Astrocyte (in vitro differentiated cells and primary cell): ENCODE data around the gene CHST13. TPM values are rescaled to one million over a fixed set of nuclear protein-coding genes. Genes with fewer than 3 reads are reported as not detected.

Experiments
- DNase-seq: peaks from one replicate; pipeline ENCODE4 v3.0.0-alpha.2; 2010; ENCODE audit warnings: low read depth
- FAIRE-seq: peaks from 2 replicates; lab custom pipeline; 2011; peaks lifted over from hg19 to GRCh38; lab: Jason Lieb, UNC
- H2AFZ ChIP-seq: 2 replicates; pipeline ENCODE4 v1.6.0; 2012; ENCODE audit warnings: low read depth, low read length, inconsistent platforms
- H3K27ac ChIP-seq: 2 replicates; pipeline ENCODE4 v1.5.1; 2011; ENCODE audit warnings: low read depth, low read length, inconsistent platforms
- H3K27me3 ChIP-seq: 2 replicates; pipeline ENCODE4 v1.6.0; 2011; ENCODE audit warnings: low read length, inconsistent platforms; ENCODE audit not compliant: insufficient read depth
- H3K36me3 ChIP-seq: 2 replicates; pipeline ENCODE4 v1.5.1; 2011; ENCODE audit warnings: low read length, inconsistent platforms; ENCODE audit not compliant: insufficient read depth
- H3K4me1 ChIP-seq: 2 replicates; pipeline ENCODE4 v1.5.1; 2011; ENCODE audit warnings: low read length, inconsistent platforms; ENCODE audit not compliant: insufficient read depth
- H3K4me2 ChIP-seq: 2 replicates; pipeline ENCODE4 v1.6.0; 2012; ENCODE audit warnings: low read length, inconsistent platforms
- H3K4me3 ChIP-seq: 2 replicates; pipeline ENCODE4 v1.5.1; 2011; ENCODE audit warnings: low read depth, mild to moderate bottlenecking, low read length, inconsistent platforms; ENCODE audit not compliant: insufficient read depth
- H3K79me2 ChIP-seq: 2 replicates; pipeline ENCODE4 v1.6.0; 2012; ENCODE audit warnings: mild to moderate bottlenecking, low read length, inconsistent platforms; ENCODE audit not compliant: insufficient read depth
- H3K9ac ChIP-seq: 2 replicates; pipeline ENCODE4 v1.6.0; 2012; ENCODE audit warnings: mild to moderate bottlenecking, low read length, inconsistent platforms
- H3K9me3 ChIP-seq: 2 replicates; pipeline ENCODE4 v1.5.1; 2012; ENCODE audit warnings: low read depth, mild to moderate bottlenecking, low read length, inconsistent platforms; ENCODE audit not compliant: insufficient read depth
- H4K20me1 ChIP-seq: 2 replicates; pipeline ENCODE4 v1.6.0; 2012; ENCODE audit warnings: low read length, inconsistent platforms; ENCODE audit not compliant: insufficient read depth
- H3K27ac Mint-ChIP-seq: one replicate; pipeline ENCODE4 v1.8.0; 2021; ENCODE audit warnings: mild to moderate bottlenecking, mixed read lengths; ENCODE audit not compliant: unreplicated experiment
- H3K27me3 Mint-ChIP-seq: one replicate; pipeline ENCODE4 v1.8.0; 2021; ENCODE audit warnings: low read depth, mixed read lengths; ENCODE audit not compliant: unreplicated experiment
- H3K36me3 Mint-ChIP-seq: one replicate; pipeline ENCODE4 v1.8.0; 2021; ENCODE audit warnings: low read depth, mixed read lengths; ENCODE audit not compliant: unreplicated experiment
- H3K4me1 Mint-ChIP-seq: one replicate; pipeline ENCODE4 v1.8.0; 2021; ENCODE audit warnings: low read depth, mixed read lengths; ENCODE audit not compliant: unreplicated experiment
- H3K4me3 Mint-ChIP-seq: one replicate; pipeline ENCODE4 v1.8.0; 2021; ENCODE audit warnings: mild to moderate bottlenecking, moderate library complexity, mixed read lengths; ENCODE audit not compliant: unreplicated experiment
- H3K9me3 Mint-ChIP-seq: one replicate; pipeline ENCODE4 v1.8.0; 2021; ENCODE audit warnings: mild to moderate bottlenecking, mixed read lengths; ENCODE audit not compliant: unreplicated experiment
- CTCF ChIP-seq: IDR thresholded peaks from 2 replicates; pipeline ENCODE4 v1.5.1; 2011; ENCODE audit warnings: low read depth, mild to moderate bottlenecking, inconsistent platforms, low read length, moderate library complexity; ENCODE audit not compliant: insufficient read depth
- EZH2 ChIP-seq: IDR thresholded peaks from 2 replicates; pipeline ENCODE4 v1.6.1; 2012; ENCODE audit warnings: mild to moderate bottlenecking, low read length, inconsistent platforms; ENCODE audit not compliant: insufficient read depth
- total RNA-seq: library from RNA; stranded (reverse); gene quantifications from 2 replicates; pipeline ENCODE4 v1.2.1, GENCODE V29; 2021

Gene CHST13
- total RNA-seq, 1 donor from 2014 or later, result not detected

DNA sequence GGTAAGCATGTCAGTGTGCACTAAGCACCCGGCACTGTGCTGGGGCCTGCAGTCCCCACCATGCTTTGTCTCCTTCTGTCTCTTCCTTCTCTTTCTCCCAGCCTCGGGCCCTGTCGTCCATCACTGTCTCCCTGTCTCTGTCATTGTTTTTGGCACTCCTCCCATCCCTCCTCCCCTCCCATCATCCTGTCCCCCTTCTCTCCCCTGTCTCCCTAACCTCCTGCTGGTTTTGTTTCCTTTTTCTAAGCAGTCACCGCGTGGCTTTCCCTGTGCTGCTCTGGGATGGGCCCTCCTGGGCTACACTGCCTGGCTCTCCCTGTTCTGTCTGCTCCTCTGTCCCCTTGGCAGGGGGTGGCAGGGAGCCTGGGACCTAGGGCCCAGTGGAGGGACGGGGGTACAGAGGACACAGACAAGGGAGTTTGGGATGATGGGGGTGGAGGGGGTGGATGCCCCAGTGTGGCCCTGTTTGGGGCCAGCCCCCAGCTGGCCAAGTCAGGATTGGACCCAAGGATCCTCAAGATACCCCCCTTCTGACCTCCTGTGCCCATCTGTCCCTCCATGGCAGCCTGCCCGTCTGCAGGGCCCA lies 5.7 kb downstream of the CHST13 start:
- H3K27me3 Mint-ChIP-seq, result peaks cover 65% of the 10 kb centered on the region
- no peak for FAIRE-seq

DNA sequence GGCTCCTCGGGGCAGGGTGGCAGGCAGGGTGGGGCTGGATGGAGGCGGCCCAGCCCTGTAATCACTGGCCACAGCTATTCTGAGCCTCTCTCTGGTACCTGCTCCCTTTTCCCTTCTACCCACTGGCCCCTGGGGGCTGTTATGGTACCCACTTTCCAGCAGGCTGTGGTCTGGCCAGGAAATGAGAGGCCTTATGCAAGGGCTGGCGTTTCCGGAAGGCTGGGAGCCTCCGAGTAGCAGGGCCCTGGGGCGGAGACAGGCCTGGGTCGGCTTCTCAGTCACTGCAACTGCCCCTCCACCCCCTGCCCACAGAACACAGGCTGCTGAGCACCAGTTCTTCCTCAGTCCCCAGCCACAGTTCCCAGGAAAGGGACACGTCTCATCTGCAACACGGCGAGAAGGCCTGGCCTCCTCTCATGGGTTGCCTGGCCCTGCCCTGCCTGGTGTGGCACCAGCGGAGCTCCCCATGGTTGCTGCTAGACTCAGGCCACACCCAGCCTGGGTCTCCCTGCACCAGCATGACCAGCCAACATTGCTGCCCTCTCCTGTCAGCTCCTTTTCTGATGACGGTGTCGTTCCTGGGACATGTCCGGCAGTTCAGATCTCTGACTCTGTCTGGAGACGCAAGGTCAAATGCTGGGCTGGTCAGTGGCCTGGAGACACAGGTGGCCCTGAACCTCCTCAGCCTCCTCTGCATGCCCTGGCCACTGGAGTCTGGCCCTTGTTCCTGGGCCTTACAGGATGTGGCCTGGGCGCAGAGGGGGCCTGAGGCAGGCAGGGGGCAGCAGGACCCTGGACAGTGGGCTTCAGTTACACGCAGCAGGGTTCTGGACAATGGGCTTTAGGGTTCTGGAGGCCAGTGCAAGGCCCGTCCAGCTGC lies 6.5 kb downstream of the CHST13 start:
- DNase-seq (no peak), FAIRE-seq (no peak)
- TF ChIP-seq EZH2 (no peak), CTCF (no peak)
- Histone ChIP-seq H3K4me2 (no peak overlapping the region), H3K27ac (no peak overlapping the region), H3K79me2 (no peaks in the 10 kb centered on the region), H3K9ac (no peak overlapping the region), H2AFZ (no peak overlapping the region), H4K20me1 (no peaks in the 10 kb centered on the region), H3K4me1 (no peaks in the 10 kb centered on the region), H3K9me3 (no peaks in the 10 kb centered on the region), H3K27me3 (peaks cover 37% of the 10 kb centered on the region), H3K4me3 (no peak overlapping the region), H3K36me3 (no peaks in the 10 kb centered on the region)
- H3K4me3 Mint-ChIP-seq, result no peak overlapping the region
- H3K4me1 Mint-ChIP-seq, result no peaks in the 10 kb centered on the region
- peaks cover 2% of the 10 kb centered on the region for H3K9me3 Mint-ChIP-seq
- H3K27me3 Mint-ChIP-seq, result peaks cover 65% of the 10 kb centered on the region
- H3K36me3 Mint-ChIP-seq, result no peaks in the 10 kb centered on the region
- H3K27ac Mint-ChIP-seq, result no peak overlapping the region

More for the DNA sequence above, 5.7 kb downstream of the CHST13 start:
- Histone ChIP-seq H3K9me3 (no peaks in the 10 kb centered on the region), H3K79me2 (no peaks in the 10 kb centered on the region), H3K27ac (no peak overlapping the region), H3K27me3 (peaks cover 35% of the 10 kb centered on the region), H3K4me3 (no peak overlapping the region), H3K9ac (no peak overlapping the region), H3K36me3 (no peaks in the 10 kb centered on the region), H3K4me2 (no peak overlapping the region), H4K20me1 (no peaks in the 10 kb centered on the region), H2AFZ (no peak overlapping the region), H3K4me1 (no peaks in the 10 kb centered on the region)
- no peak for TF ChIP-seq CTCF
- TF ChIP-seq EZH2, result no peak
- Mint-ChIP-seq H3K36me3 (no peaks in the 10 kb centered on the region), H3K4me1 (no peaks in the 10 kb centered on the region), H3K9me3 (peaks cover 2% of the 10 kb centered on the region), H3K4me3 (no peak overlapping the region), H3K27ac (no peak overlapping the region)
- DNase-seq, result no peak

- Mint-ChIP-seq H3K9me3 (peaks cover 2% of the 10 kb centered on the region), H3K27ac (no peak overlapping the region), H3K27me3 (peaks cover 65% of the 10 kb centered on the region), H3K4me3 (no peak overlapping the region), H3K36me3 (no peaks in the 10 kb centered on the region), H3K4me1 (no peaks in the 10 kb centered on the region)
- Histone ChIP-seq H2AFZ (no peak overlapping the region), H3K79me2 (no peaks in the 10 kb centered on the region), H3K4me2 (no peak overlapping the region), H3K27me3 (peaks cover 40% of the 10 kb centered on the region), H3K9me3 (no peaks in the 10 kb centered on the region), H3K27ac (no peak overlapping the region), H3K4me3 (no peak overlapping the region), H3K9ac (no peak overlapping the region), H3K4me1 (no peaks in the 10 kb centered on the region), H4K20me1 (no peaks in the 10 kb centered on the region), H3K36me3 (no peaks in the 10 kb centered on the region)
- FAIRE-seq (no peak), DNase-seq (no peak)
- TF ChIP-seq CTCF (no peak), EZH2 (no peak)
Observed at GRCh38 chr3:126531051-126531330, 7.0 kb downstream of the CHST13 start.
